GM21786 (cell line): ENCODE data around the gene PPL.
"Not testable (repeated sequence)": the region's sequence is repeated elsewhere in the genome, so short reads cannot be mapped to it uniquely, and the experiment has no call there.

Experiments used
- ATAC-seq: cut with Tn5 transposase; IDR thresholded peaks from one replicate; pipeline ENCODE4 v1.9.1; 2021; ENCODE audit not compliant: unreplicated experiment

PPL gene

DNA sequence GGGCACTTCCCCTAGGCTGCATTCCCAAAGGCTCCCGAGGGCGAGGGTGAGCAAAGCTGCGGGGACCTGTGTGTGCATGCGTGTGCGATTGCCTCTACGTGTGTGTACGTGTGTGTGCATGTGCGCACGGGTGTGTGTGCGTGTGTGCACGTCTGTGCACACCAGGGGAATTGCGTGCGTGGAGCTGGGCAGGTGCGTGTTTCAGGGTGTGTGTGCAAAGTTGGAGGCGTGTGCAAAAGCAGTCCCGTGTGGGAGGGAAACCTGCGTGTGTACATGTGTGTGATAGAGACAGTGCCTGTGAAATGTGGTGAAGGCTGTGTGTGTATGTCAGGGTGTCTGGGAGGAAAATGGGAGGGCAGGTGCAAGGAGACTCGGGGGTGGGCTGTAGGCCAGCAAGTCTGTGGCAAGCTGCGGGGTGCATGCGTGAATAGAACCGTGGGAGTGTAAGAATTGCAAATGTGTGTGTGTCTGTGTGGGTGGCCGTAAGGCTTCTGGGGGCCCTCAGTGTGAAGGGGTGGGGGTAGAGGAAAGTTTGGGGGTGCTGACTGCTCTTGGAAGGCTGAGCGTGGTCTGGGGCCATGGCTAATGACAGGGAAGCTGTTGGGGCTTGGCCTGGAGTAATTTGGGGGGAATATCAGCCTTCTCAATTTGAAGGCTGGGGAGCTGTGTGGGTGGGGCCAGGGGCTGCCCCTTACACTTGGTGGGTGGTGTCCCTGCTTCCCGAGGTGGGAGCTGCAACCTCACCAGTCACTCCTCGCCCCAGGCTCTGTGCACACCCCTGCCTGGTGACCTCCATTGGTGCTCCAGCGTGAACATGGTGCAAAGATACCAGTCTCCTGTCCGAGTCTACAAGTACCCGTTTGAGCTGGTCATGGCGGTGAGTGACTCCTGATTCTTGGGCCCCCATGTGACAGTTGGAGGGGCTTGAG, 21.8 kb upstream of the PPL start:
- ATAC-seq: peak; percentile 15

DNA sequence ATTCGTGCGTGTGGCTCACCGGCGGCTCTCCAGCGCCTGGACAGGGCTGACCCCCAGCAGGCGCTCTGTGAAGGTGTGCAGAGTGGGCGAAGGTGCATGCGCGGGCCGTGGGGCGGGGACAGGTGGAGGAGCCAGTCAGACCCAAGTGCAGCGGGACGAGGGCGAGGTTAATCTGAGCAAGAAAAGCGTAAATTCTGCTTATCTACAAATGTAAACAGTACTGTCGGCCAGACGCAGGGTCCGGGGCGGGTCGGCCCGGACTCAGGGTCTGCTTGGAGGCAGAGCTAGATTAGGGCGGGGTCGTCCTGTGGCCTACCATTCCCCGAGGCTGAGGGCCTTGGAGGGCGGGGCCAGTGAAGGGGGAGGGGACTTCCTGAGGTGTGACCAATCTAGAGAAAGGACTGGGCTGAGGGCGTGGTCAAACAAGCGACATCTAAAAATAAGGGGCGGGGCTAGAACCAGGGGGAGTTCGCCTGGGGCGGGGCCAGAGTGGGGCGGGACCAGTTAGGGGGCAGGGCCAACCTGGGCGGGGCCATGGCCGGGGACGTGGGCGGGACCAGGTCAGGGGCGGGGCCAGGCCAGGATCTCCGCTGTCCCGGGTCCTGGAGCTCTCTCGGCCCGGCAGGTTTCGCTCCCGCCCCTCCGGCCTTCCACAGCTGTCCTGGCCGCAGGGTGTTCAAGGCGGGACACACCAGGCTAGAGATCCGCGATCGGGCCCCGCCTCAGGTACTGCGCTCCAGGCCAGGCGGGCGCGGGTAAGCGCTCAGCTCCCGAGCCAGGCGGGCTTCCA, 21.0 kb upstream of the PPL start, which contains the start of gene SEC14L5:
SEC14L5 (plus strand) TSS at position 611 of the 790 bp plus-strand sequence. CDS start 994 bp downstream, outside the sequence.
- peak; percentile 61 for ATAC-seq

DNA sequence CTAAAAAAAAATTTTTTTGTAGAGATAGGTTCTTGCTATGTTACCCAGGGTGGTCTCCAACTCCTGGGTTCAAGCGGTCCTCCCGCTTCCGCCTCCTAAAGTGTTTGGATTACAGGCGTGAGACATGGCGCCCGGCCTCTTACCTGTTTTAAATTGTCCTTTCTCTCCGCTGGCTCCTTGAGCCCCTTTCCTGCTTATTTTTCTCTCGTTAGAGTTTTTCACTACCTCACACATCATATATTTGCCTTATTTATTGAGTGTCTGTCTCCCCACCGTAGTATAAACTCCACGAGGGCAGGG, 20.4 kb upstream of the PPL start:
- ATAC-seq: no peak

DNA sequence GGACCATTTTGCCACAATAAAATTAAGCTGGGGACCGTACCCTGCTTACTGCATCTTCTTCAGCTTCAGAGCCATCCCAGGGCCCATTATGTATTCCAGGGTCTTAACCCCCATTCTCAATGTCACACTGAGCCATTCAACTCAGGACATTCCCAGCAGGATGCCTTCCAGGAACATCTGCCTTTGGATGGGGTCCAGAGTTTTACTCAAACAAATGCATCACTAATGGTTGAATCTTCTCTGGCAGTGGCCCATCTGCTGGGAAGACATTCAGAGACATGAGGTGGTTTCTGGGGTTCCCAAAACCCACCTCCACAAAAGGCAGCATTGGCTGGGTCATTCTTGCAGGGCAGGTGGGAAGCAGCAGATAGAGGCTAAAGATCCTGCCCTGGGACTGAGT, 17.8 kb upstream of the PPL start:
- ATAC-seq: no peak

DNA sequence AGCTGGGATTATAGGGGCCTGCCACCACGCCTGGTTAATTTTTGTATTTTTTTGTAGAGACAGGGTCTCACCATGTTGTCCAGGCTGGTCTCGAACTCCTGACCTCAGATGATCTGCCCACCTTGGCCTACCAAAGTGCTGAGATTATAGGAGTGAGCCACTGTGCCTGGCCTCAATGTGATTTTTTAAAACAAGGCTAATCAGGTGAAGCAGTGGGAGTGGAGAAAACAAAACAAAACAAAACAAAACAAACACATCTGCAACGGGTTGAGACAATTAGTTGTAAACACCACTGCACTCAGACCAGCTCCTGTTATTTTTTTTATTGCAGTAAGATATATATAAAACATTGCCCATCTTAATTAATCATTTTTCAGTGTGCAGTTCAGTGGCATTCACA, 14.6 kb upstream of the PPL start:
- not testable (repeated sequence) for ATAC-seq

- ATAC-seq: no peak
These were observed 13.0 kb upstream of the PPL start for GRCh38 chr16:4949986-4950385.

DNA sequence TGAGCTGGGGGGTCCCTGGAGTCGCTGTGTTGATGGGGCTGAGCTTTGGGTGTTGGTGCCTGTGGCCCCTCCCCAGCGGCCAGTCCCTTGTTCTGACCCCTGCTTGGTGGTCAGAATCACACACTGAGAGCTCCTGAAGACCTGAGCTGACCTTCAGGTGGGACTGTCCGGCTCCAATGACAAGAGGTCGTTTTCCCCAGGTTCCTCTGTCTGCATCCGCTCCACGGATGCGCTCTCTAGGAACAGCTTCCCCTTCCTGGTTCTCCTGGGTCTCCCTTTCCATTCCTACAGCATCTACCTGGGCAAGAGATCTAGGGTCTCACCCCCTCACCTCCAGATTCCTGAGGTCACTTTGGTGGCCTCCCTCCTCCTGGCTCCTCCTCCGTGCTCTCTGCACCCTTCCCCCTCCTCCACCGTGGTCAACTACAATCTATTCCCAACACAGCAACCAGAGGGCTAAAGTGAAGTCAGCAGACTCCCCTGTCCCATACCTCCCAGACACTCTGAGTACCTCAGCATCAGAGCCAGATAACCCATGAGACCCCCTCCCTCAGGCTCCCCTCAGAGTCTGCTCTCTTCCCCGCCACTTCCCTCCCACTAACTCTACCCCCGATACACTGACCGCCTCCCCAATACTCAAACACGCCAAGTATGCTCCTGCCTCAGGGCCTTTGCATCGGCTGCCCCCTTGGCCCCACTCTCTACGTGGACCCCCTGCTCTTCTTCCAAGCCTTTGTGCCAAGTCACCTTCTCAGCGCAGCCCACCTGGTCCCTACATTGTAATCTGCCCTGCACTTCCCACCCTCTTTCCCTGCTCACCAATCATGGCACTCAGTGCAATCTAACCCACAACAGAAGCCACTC, 12.2 kb upstream of the PPL start:
- ATAC-seq: no peak

GRCh38 chr16:4947722-4948503, 11.0 kb upstream of the PPL start:
- no peak for ATAC-seq

GRCh38 chr16:4946917-4947316, 10.0 kb upstream of the PPL start:
- no peak for ATAC-seq

GRCh38 chr16:4945560-4946502, 8.9 kb upstream of the PPL start:
- ATAC-seq: no peak

DNA sequence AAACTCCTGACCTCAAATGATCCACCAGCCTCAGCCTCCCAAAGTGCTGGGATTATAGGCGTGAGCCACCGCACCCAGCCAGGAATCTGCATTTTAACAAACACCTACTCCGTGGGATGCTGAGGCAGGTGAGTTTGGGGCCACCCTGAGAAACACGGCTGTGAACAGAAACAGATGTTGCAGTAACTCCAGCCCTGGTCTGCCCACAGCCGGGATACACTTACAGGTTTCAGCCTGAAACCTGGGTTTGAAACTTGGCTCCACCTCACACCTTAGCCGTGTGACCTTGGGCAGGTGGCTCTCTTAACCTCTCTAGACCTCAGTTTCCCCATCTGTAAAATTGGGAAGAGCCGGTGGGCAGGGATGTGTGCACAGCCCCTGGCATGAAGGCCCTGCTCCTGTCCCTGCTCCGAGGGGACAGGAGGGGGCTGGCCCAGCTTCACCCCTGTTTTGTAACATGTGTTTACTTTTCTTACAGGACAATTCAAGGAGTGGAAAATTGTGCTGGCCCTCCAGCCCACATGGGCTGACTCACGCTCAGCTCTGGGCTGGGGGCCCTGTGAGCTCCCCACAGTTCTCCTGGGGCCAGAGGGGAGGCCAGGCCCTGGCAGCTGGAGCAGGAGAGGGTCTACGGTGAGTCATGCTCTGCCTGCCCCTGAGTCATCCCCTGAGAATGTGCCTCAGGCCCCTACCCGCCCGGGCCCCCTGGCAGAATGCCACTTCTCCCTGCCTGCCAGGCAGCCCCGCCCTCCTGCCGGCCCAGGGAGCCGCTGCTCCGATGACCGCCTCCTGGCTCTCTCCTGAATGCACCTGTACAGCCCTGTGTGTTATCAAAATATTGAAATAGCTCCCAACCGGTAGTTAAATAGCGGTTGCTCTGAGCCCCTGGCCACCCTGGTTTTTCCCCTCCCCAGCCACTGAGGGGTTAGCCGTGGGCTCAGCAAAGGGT, 7.7 kb upstream of the PPL start:
- ATAC-seq: no peak

DNA sequence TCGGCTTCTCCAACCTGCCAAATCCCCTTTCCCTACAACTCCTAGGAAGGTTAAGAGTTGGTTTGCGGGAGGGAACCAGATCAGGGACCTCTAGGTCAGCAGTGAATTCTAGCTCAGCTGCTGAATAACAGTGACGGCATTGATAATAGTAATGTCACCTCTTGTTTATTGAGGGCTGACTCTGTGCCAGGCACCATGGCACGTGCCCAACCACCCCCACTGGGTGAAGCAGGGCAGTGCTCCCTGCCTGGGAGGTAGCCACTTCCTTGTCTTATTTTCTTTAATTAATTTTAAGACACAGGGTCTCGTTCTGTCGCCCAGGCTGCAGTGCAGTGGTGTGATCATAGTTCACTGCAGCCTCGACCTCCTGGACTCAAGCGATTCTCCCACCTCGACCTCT, 5.5 kb upstream of the PPL start:
- no peak for ATAC-seq

DNA sequence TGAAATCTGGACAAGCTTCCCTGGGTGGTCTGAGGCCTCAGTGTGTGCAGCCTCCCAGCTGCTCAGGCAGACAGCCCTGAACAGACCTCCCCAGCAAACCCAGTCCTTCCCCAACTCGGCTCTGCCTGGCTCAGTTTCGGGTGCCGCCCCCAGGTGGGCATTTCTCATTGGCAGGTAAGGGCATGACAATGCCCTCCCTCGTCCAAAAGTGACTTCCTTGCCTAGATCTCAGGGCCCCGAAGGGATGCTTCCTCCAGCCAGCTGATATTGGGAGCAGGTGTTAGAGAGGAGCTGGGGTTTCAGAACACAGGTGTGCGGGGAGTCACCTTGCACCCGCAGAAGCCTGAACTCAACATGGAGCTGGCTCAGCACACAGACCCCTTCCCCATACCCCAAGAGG, 3.8 kb upstream of the PPL start:
- ATAC-seq: no peak

GRCh38 chr16:4938683-4939030, 1.7 kb upstream of the PPL start:
- ATAC-seq: no peak

DNA sequence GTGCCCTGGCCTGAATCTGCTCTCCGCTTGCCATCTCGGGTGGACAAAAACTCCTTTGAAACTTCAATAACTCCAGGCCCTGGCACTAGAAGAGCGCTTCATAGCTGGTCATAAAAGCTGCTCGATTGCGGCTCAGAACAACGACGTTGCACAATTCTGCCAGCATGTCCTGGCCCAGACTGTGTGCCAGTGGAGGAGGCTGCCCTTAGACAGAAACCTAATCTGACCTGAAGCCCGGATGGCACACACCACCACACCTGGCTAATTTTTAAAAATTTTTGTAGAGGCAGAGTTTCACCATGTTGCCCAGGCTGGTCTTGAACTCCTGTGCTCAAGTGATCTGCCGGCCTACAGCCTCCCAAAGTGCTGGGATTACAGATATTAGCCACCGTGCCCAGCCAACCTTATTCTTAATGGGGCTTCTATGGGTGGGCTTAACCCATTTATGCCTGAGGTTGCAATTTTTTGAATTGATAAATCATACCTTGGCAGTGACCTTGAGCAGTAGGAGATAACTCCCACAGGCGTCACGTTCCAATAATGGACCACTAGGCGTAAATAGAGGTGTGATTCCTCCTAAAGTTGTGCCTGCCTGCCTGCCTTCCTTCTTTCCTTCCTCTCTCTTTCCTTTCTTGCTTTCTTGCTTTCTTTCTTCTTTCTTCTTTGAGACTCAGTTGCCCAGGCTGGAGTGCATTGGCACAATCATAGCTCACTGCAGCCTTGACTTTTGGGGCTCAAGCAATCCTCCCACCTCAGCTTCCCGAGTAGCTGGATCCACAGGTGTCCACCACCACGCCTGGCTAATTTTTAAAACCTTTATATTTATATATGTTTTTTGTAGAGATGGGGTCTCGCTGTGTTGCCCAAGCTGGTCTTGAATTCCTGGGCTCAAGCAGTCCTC, 1.1 kb upstream of the PPL start:
- ATAC-seq: no peak

DNA sequence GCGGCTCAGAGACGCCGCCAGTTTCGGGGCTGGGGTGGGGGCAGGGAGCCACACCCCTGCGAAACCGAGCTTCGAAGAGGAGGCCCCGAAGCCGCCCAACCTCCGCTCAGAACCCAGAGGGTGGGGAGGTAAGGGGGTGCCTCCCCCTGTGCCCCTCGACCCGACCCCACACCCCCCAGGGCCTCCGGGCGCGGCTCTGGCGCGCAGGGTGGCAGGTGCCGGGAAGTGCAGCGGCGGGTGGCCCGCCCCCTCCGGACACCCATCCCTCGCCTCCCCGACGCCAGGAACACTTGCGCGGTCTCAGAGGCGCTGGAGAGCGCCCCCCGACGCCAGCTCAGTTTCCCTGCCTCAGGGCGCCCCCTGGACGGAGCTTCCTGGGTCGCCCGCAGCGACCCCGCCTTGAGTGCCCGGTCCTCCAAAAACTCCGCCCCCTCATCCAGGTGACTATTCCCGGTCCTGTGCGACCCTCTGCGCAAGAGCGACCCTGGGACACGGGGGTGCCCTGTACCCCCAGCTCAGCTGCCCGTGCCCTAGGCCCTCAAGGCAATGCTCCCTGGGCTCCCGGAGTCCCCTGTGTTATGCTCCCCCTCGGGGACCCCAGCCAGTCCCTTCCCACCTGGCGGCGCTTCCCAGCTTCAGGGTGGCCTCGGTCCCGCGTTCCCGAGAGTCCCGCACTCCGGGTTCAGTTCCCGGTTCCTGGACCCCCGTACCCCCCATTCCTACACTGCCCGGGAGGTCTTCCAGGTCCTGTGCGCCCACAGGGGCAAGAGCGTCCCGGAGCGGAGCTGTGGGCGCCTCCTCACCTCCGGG, 562 bp downstream of the PPL start:
- no peak for ATAC-seq
